GM20000 (cell line): Measurements from ENCODE around the gene SEMA4A.
A peak's percentile ranks its signal among the peaks of the same experiment; 100 is the strongest.

Experiments
- DNase-seq: peaks from one replicate; pipeline ENCODE4 v3.0.0; 2012; ENCODE audit warnings: low spot score
- CTCF ChIP-seq: IDR thresholded peaks from 2 replicates; pipeline ENCODE4 v1.5.1; 2012; ENCODE audit warnings: mild to moderate bottlenecking, control low read depth; ENCODE audit errors: extremely low read depth, missing control alignments

Gene SEMA4A

GRCh38 chr1:156145650-156146019 is 7.8 kb upstream of the SEMA4A start:
- no peak for DNase-seq
- no peak for TF ChIP-seq CTCF

GRCh38 chr1:156146020-156146768 is 7.2 kb upstream of the SEMA4A start:
- peak; percentile 79 for DNase-seq
- peak; percentile 55 for TF ChIP-seq CTCF

- no peak for DNase-seq
Measured at GRCh38 chr1:156146769-156147405, 6.5 kb upstream of the SEMA4A start.

GRCh38 chr1:156148216-156148615 is 5.2 kb upstream of the SEMA4A start:
- no peak for DNase-seq
- no peak for TF ChIP-seq CTCF

More at GRCh38 chr1:156146769-156147405, 6.5 kb upstream of the SEMA4A start:
- no peak for TF ChIP-seq CTCF

- no peak for TF ChIP-seq CTCF
- DNase-seq, result peak; percentile 73
Measured at GRCh38 chr1:156149374-156150332, 3.7 kb upstream of the SEMA4A start.

GRCh38 chr1:156150333-156151011 is 2.9 kb upstream of the SEMA4A start:
- no peak for TF ChIP-seq CTCF
- no peak for DNase-seq
